BLaER1 treated with 17β-estradiol and CSF1 and Interleukin-3, amounts not matched to agents 10 nM and 100 nM (cell line): ENCODE data around the gene CGAS.
"Not testable (repeated sequence)": the region's sequence is repeated elsewhere in the genome, so short reads cannot be mapped to it uniquely, and the experiment has no call there.

ENCODE experiments used
- H3K27ac ChIP-seq, 11 experiments: shearing (Covaris generic); formaldehyde crosslinking; 2 replicates each; pipeline ENCODE4 v1.8.1; 2022
- H3K27me3 ChIP-seq, 11 experiments: shearing (Covaris generic); formaldehyde crosslinking; 2 replicates each; pipeline ENCODE4 v1.8.1; 2022
- H3K36me3 ChIP-seq, 11 experiments: shearing (Covaris generic); formaldehyde crosslinking; 2 replicates each; pipeline ENCODE4 v1.8.1; 2022
- H3K4me1 ChIP-seq, 10 experiments: shearing (Covaris generic); formaldehyde crosslinking; 2 replicates each; pipeline ENCODE4 v1.8.1; 2022
- H3K4me2 ChIP-seq, 11 experiments: shearing (Covaris generic); formaldehyde crosslinking; 2 replicates each; pipeline ENCODE4 v1.8.1; 2022
- H3K4me3 ChIP-seq, 10 experiments: shearing (Covaris generic); formaldehyde crosslinking; 2 replicates each; pipeline ENCODE4 v1.8.1; 2022
- H3K9ac ChIP-seq, 11 experiments: shearing (Covaris generic); formaldehyde crosslinking; 2 replicates each; pipeline ENCODE4 v1.8.1; 2022
- H3K9me3 ChIP-seq, 11 experiments: shearing (Covaris generic); formaldehyde crosslinking; replicated peaks in 1 of 11; 2 replicates each; pipeline ENCODE4 v1.8.1; 2022
- H4K20me1 ChIP-seq, 11 experiments: shearing (Covaris generic); formaldehyde crosslinking; 2 replicates each; pipeline ENCODE4 v1.8.1; 2022
- Cebpa-rat ChIP-seq, 11 experiments: shearing (Covaris generic); IDR thresholded peaks; 2 replicates each; pipeline ENCODE4 v1.8.1; 2022

The CGAS gene

GRCh38 chr6:73391675-73392074 is 60.4 kb downstream of the CGAS start:
- Histone ChIP-seq H3K4me1 (peaks cover 0 to 13% (median 9%) of the 10 kb centered on the region in 10 experiments; a peak in 11 of 20 replicates), H3K27me3 (peaks cover 5 to 29% (median 27%) of the 10 kb centered on the region in 11 experiments; a peak in 20 of 22 replicates), H3K36me3 (peaks cover 0 to 15% (median 0%) of the 10 kb centered on the region in 11 experiments; a peak in 2 of 22 replicates), H3K9ac (no peak overlapping the region), H3K4me2 (no peak overlapping the region), H3K27ac (no peak overlapping the region), H3K4me3 (no peak overlapping the region), H3K9me3 (peaks cover 7 to 16% (median 12%) of the 10 kb centered on the region in 11 experiments; a peak in 19 of 22 replicates), H4K20me1 (no peaks in the 10 kb centered on the region)
- TF ChIP-seq Cebpa-rat (IDR thresholded peaks at IDR 0.05) = no peak

- Histone ChIP-seq H3K27ac (no peak overlapping the region), H4K20me1 (no peaks in the 10 kb centered on the region), H3K4me1 (peaks cover 0 to 13% (median 9%) of the 10 kb centered on the region in 10 experiments; a peak in 11 of 20 replicates), H3K4me3 (no peak overlapping the region), H3K9me3 (peaks cover 4 to 12% (median 7%) of the 10 kb centered on the region in 11 experiments; a peak in 19 of 22 replicates), H3K36me3 (peaks cover 0 to 12% (median 0%) of the 10 kb centered on the region in 11 experiments; a peak in 2 of 22 replicates), H3K27me3 (peaks cover 5 to 29% (median 27%) of the 10 kb centered on the region in 11 experiments; a peak in 20 of 22 replicates), H3K4me2 (no peak overlapping the region), H3K9ac (no peak overlapping the region)
- no peak for TF ChIP-seq Cebpa-rat (IDR thresholded peaks at IDR 0.05)
These were observed 62.2 kb downstream of the CGAS start for GRCh38 chr6:73389854-73390253.

GRCh38 chr6:73388800-73389512 is 63.1 kb downstream of the CGAS start:
- H4K20me1 ChIP-seq = no peaks in the 10 kb centered on the region
- H3K4me2 ChIP-seq = peak overlapping the region; percentile 74 to 91 (median 84)
- H3K27me3 ChIP-seq = peaks cover 5 to 29% (median 27%) of the 10 kb centered on the region in 11 experiments; a peak in 20 of 22 replicates
- peaks cover 0 to 3% (median 0%) of the 10 kb centered on the region in 11 experiments; a peak in 1 of 22 replicates for H3K9me3 ChIP-seq
- H3K4me1 ChIP-seq = peaks cover 0 to 13% (median 9%) of the 10 kb centered on the region in 10 experiments; a peak in 11 of 20 replicates
- H3K27ac ChIP-seq = peak overlapping the region in 5 of 11 experiments; percentile 17 to 55 (median 40); a peak in 8 of 22 replicates
- H3K9ac ChIP-seq = peak overlapping the region in 10 of 11 experiments; percentile 15 to 66 (median 61); a peak in 21 of 22 replicates
- H3K36me3 ChIP-seq = peaks cover 0 to 8% (median 0%) of the 10 kb centered on the region in 11 experiments; a peak in 2 of 22 replicates
- peak overlapping the region; percentile 48 to 67 (median 53) for H3K4me3 ChIP-seq
- TF ChIP-seq Cebpa-rat (IDR thresholded peaks at IDR 0.05) = no peak

GRCh38 chr6:73388433-73388799 is 63.7 kb downstream of the CGAS start:
- peaks cover 0 to 13% (median 9%) of the 10 kb centered on the region in 10 experiments; a peak in 11 of 20 replicates for H3K4me1 ChIP-seq
- H4K20me1 ChIP-seq = no peaks in the 10 kb centered on the region
- H3K4me2 ChIP-seq = peak overlapping the region; percentile 74 to 91 (median 84)
- H3K27me3 ChIP-seq = peaks cover 5 to 29% (median 27%) of the 10 kb centered on the region in 11 experiments; a peak in 20 of 22 replicates
- H3K9me3 ChIP-seq = no peaks in the 10 kb centered on the region
- peak overlapping the region in 1 of 11 experiments; percentile 55; a peak in 2 of 22 replicates for H3K27ac ChIP-seq
- peaks cover 0 to 3% (median 0%) of the 10 kb centered on the region in 11 experiments; a peak in 2 of 22 replicates for H3K36me3 ChIP-seq
- no peak for TF ChIP-seq Cebpa-rat (IDR thresholded peaks at IDR 0.05)
- peak overlapping the region; percentile 48 to 67 (median 53); a peak in 18 of 20 replicates for H3K4me3 ChIP-seq
- H3K9ac ChIP-seq = peak overlapping the region in 8 of 11 experiments; percentile 51 to 66 (median 61); a peak in 13 of 22 replicates

- Histone ChIP-seq H3K27me3 (peaks cover 0 to 2% (median 1%) of the 10 kb centered on the region in 11 experiments; a peak in 13 of 22 replicates), H3K4me2 (no peak overlapping the region)
- TF ChIP-seq Cebpa-rat (IDR thresholded peaks at IDR 0.05) = no peak
These were observed 69.5 kb downstream of the CGAS start for GRCh38 chr6:73382462-73383113.

GRCh38 chr6:73381531-73381930 is 70.6 kb downstream of the CGAS start:
- not testable (repeated sequence) for H3K36me3 ChIP-seq, H3K27me3 ChIP-seq, H3K4me1 ChIP-seq, H3K9ac ChIP-seq, H3K27ac ChIP-seq, H3K9me3 ChIP-seq, H4K20me1 ChIP-seq, H3K4me2 ChIP-seq, H3K4me3 ChIP-seq

More at GRCh38 chr6:73382462-73383113, 69.5 kb downstream of the CGAS start:
- Histone ChIP-seq H3K27ac (no peak overlapping the region), H3K9me3 (no peaks in the 10 kb centered on the region), H3K4me3 (no peak overlapping the region), H3K36me3 (no peaks in the 10 kb centered on the region), H3K4me1 (no peaks in the 10 kb centered on the region), H4K20me1 (no peaks in the 10 kb centered on the region), H3K9ac (no peak overlapping the region)

- TF ChIP-seq Cebpa-rat (IDR thresholded peaks at IDR 0.05) = no peak
- Histone ChIP-seq H3K27ac (no peak overlapping the region), H3K9me3 (peaks cover 5 to 9% (median 5%) of the 10 kb centered on the region in 11 experiments), H3K4me3 (no peak overlapping the region), H3K4me1 (no peaks in the 10 kb centered on the region), H3K36me3 (no peaks in the 10 kb centered on the region), H3K27me3 (no peaks in the 10 kb centered on the region), H4K20me1 (no peaks in the 10 kb centered on the region), H3K4me2 (no peak overlapping the region), H3K9ac (no peak overlapping the region)
These were observed 74.9 kb downstream of the CGAS start for GRCh38 chr6:73377225-73377624.

GRCh38 chr6:73375216-73375615 is 76.9 kb downstream of the CGAS start:
- Histone ChIP-seq H3K9me3 (peaks cover 20 to 25% (median 21%) of the 10 kb centered on the region in 11 experiments), H3K36me3 (no peaks in the 10 kb centered on the region), H3K4me1 (no peaks in the 10 kb centered on the region), H3K4me3 (no peak overlapping the region), H3K9ac (no peak overlapping the region), H3K27me3 (no peaks in the 10 kb centered on the region), H3K4me2 (no peak overlapping the region), H3K27ac (no peak overlapping the region), H4K20me1 (no peaks in the 10 kb centered on the region)
- no peak for TF ChIP-seq Cebpa-rat (IDR thresholded peaks at IDR 0.05)
